ENCODE data around the gene MGST3. TPM values are rescaled to one million over a fixed set of nuclear protein-coding genes. Genes with fewer than 3 reads are reported as not detected.
"Not testable (repeated sequence)": the region's sequence is repeated elsewhere in the genome, so short reads cannot be mapped to it uniquely, and the experiment has no call there.

MGST3 gene
- total and polyA plus RNA-seq, 9 donors, result 137 to 238 (median 159) TPM

- TF ChIP-seq CTCF (IDR thresholded peaks at IDR 0.05) (no peak), EP300 (IDR thresholded peaks at IDR 0.05) (no peak), POLR2A (IDR thresholded peaks at IDR 0.05) (no peak)
- 59 to 96% (median 87%) methylated on average over 1 of the region's 1 CpG for WGBS, 3 donors
- no peak for DNase-seq
- intact Hi-C loops (cut with DNase I), result no loop called here
- Histone ChIP-seq H3K27ac (no peak overlapping the region), H3K27me3 (no peaks in the 10 kb centered on the region), H3K4me3 (no peak overlapping the region), H3K9me3 (no peaks in the 10 kb centered on the region), H3K4me1 (ENCODE audit: insufficient read depth) (no peaks in the 10 kb centered on the region), H3K36me3 (no peaks in the 10 kb centered on the region)
Measured at GRCh38 chr1:165679282-165680036, 48.4 kb downstream of the MGST3 start.

GRCh38 chr1:165680303-165680702, 49.3 kb downstream of the MGST3 start:
- Histone ChIP-seq H3K27ac (no peak overlapping the region), H3K4me3 (no peak overlapping the region), H3K36me3 (no peaks in the 10 kb centered on the region), H3K4me1 (ENCODE audit: insufficient read depth) (no peaks in the 10 kb centered on the region), H3K9me3 (no peaks in the 10 kb centered on the region), H3K27me3 (no peaks in the 10 kb centered on the region)
- TF ChIP-seq CTCF (IDR thresholded peaks at IDR 0.05) (no peak), POLR2A (IDR thresholded peaks at IDR 0.05) (no peak), EP300 (IDR thresholded peaks at IDR 0.05) (no peak)
- intact Hi-C loops (cut with DNase I), result no loop called here
- no peak for DNase-seq
- WGBS, 3 donors, result 86 to 97% (median 88%) methylated on average over 2 of the region's 2 CpGs

- 90 to 98% (median 92%) methylated on average over 4 of the region's 4 CpGs for WGBS, 3 donors
- H3K27me3 ChIP-seq, H3K36me3 ChIP-seq: not testable (repeated sequence)
Measured at GRCh38 chr1:165680773-165681172, 49.7 kb downstream of the MGST3 start.

GRCh38 chr1:165683848-165684485, 52.9 kb downstream of the MGST3 start:
- WGBS, 3 donors, result 0 to 44% (median 36%) methylated on average over 1 of the region's 1 CpG
- no peaks in the 10 kb centered on the region for H3K9me3 ChIP-seq
- intact Hi-C loops (cut with DNase I), result no loop called here
- no peak overlapping the region for H3K4me3 ChIP-seq
- no peak for DNase-seq
- no peaks in the 10 kb centered on the region for H3K4me1 ChIP-seq (ENCODE audit: insufficient read depth)
- no peak for TF ChIP-seq CTCF (IDR thresholded peaks at IDR 0.05)
- TF ChIP-seq POLR2A (IDR thresholded peaks at IDR 0.05), result no peak
- no peak for TF ChIP-seq EP300 (IDR thresholded peaks at IDR 0.05)
- no peaks in the 10 kb centered on the region for H3K27me3 ChIP-seq
- no peak overlapping the region for H3K27ac ChIP-seq
- no peaks in the 10 kb centered on the region for H3K36me3 ChIP-seq

More at GRCh38 chr1:165680773-165681172, 49.7 kb downstream of the MGST3 start:
- H3K4me1 ChIP-seq (ENCODE audit: insufficient read depth); H3K9me3 ChIP-seq; DNase-seq; H3K4me3 ChIP-seq; intact Hi-C loops (cut with DNase I); H3K27ac ChIP-seq: not testable (repeated sequence)

All from ovary (tissue), 9 donors.